Type B pancreatic cell (in vitro differentiated cells): ENCODE measurements around the gene CC2D2B. TPM values are rescaled to one million over a fixed set of nuclear protein-coding genes. Genes with fewer than 3 reads are reported as not detected.

Source experiments
- DNase-seq: peaks from one replicate; pipeline ENCODE4 v3.0.0; 2021; ENCODE audit warnings: mixed read lengths; ENCODE audit not compliant: unreplicated experiment; ENCODE audit errors: extremely low spot score
- H3K27ac Mint-ChIP-seq: 2 replicates; pipeline ENCODE4 v1.8.0; 2021; ENCODE audit warnings: mild to moderate bottlenecking, mixed read lengths
- H3K27me3 Mint-ChIP-seq: 2 replicates; pipeline ENCODE4 v1.8.0; 2021; ENCODE audit warnings: mixed read lengths
- H3K36me3 Mint-ChIP-seq: 2 replicates; pipeline ENCODE4 v1.8.0; 2021; ENCODE audit warnings: mixed read lengths
- H3K4me1 Mint-ChIP-seq: one replicate; pipeline ENCODE4 v1.8.0; 2021; ENCODE audit warnings: mixed read lengths; ENCODE audit not compliant: unreplicated experiment
- H3K4me3 Mint-ChIP-seq: 2 replicates; pipeline ENCODE4 v1.8.0; 2021; ENCODE audit warnings: mild to moderate bottlenecking, mixed read lengths
- H3K9me3 Mint-ChIP-seq: 2 replicates; pipeline ENCODE4 v1.8.0; 2021; ENCODE audit warnings: mixed read lengths
- CTCF ChIP-seq: fragments of 200-600 bp; sonication (generic); conservative IDR thresholded peaks from 2 replicates; pipeline ENCODE4 v1.5.0; 2021; ENCODE audit warnings: antibody characterized with exemption, mild to moderate bottlenecking
- total RNA-seq: library from RNA; stranded (reverse); gene quantifications from 2 replicates; pipeline ENCODE4 v1.2.1, GENCODE V29; 2021; ENCODE audit warnings: low replicate concordance

The CC2D2B gene
- total RNA-seq, 1 donor from 2014 or later, result 0.34 TPM

GRCh38 chr10:96061232-96061631, 153.5 kb downstream of the CC2D2B start:
- no peaks in the 10 kb centered on the region for H3K4me1 Mint-ChIP-seq
- H3K9me3 Mint-ChIP-seq, result no peaks in the 10 kb centered on the region
- H3K27ac Mint-ChIP-seq, result no peak overlapping the region
- TF ChIP-seq CTCF, result no peak
- no peak overlapping the region for H3K4me3 Mint-ChIP-seq
- peaks cover 43% of the 10 kb centered on the region for H3K36me3 Mint-ChIP-seq
- no peaks in the 10 kb centered on the region for H3K27me3 Mint-ChIP-seq
- DNase-seq, result no peak

DNA sequence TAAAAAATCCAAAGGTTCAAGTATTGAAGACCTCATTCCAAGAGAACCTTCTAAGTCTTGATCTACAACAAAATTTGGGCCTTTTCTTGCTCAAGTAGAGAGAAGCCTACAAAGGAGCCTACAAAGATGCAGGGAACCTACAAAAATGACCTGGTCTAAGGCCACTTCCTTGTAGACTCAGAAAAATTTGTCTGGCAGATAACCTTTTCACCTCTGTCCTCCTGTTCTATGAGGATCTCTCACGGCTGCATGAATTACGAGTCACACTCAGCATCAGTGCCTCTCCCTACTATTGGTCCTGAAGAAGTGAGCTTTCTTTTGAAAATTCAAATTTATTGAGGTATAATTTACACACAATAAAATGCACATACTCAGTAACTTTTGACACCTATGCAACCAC, 164.9 kb downstream of the CC2D2B start:
- Mint-ChIP-seq H3K27me3 (peaks cover 2% of the 10 kb centered on the region), H3K9me3 (no peaks in the 10 kb centered on the region)

DNA sequence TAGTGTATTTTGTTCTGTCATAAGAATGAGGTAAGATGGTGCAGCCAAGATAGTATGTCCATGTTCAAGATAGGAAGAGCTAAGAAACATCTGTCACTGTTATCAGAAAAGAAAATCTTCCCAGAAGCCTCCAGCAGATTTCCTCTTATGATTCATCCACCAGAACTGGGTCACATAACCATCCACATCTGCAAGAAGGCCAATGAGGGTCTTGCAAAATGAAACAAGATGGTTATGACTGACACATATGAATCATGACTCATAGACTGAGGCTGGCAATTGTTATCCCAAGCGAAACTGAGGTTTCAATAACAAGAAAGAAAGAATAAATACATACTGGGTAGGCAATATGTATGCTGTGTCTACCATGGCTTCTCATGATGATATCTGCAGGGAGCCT, 165.9 kb downstream of the CC2D2B start:
- Mint-ChIP-seq H3K27ac (no peak overlapping the region), H3K4me1 (no peaks in the 10 kb centered on the region), H3K27me3 (peaks cover 7% of the 10 kb centered on the region), H3K4me3 (no peak overlapping the region), H3K9me3 (no peaks in the 10 kb centered on the region), H3K36me3 (no peaks in the 10 kb centered on the region)
- no peak for DNase-seq
- no peak for TF ChIP-seq CTCF

More for the DNA sequence above, 164.9 kb downstream of the CC2D2B start:
- Mint-ChIP-seq H3K36me3 (no peaks in the 10 kb centered on the region), H3K27ac (no peak overlapping the region), H3K4me1 (no peaks in the 10 kb centered on the region), H3K4me3 (no peak overlapping the region)
- no peak for DNase-seq
- no peak for TF ChIP-seq CTCF

GRCh38 chr10:96074776-96075175, 167.0 kb downstream of the CC2D2B start:
- TF ChIP-seq CTCF, result no peak
- Mint-ChIP-seq H3K4me1 (no peaks in the 10 kb centered on the region), H3K4me3 (no peak overlapping the region), H3K36me3 (no peaks in the 10 kb centered on the region), H3K27ac (no peak overlapping the region), H3K27me3 (peaks cover 12% of the 10 kb centered on the region), H3K9me3 (no peaks in the 10 kb centered on the region)
- no peak for DNase-seq

- TF ChIP-seq CTCF, result no peak
- Mint-ChIP-seq H3K36me3 (no peaks in the 10 kb centered on the region), H3K27ac (no peak overlapping the region), H3K9me3 (no peaks in the 10 kb centered on the region), H3K4me1 (peaks cover 8% of the 10 kb centered on the region), H3K27me3 (peaks cover 12% of the 10 kb centered on the region), H3K4me3 (no peak overlapping the region)
- no peak for DNase-seq
These were observed 168.2 kb downstream of the CC2D2B start for GRCh38 chr10:96075977-96076376.

- no peak overlapping the region for H3K4me3 Mint-ChIP-seq
- DNase-seq, result no peak
- TF ChIP-seq CTCF, result no peak
- H3K36me3 Mint-ChIP-seq, result no peaks in the 10 kb centered on the region
- H3K9me3 Mint-ChIP-seq, result no peaks in the 10 kb centered on the region
- no peak overlapping the region for H3K27ac Mint-ChIP-seq
- H3K27me3 Mint-ChIP-seq, result peaks cover 12% of the 10 kb centered on the region
- H3K4me1 Mint-ChIP-seq, result peaks cover 12% of the 10 kb centered on the region
These were observed 169.4 kb downstream of the CC2D2B start for GRCh38 chr10:96077156-96077555.
